Keratinocyte (primary cell): ENCODE results near the gene TYMS.

ENCODE experiments used
- CTCF ChIP-seq, 3 experiments: IDR thresholded peaks in 1 of 3; conservative IDR thresholded peaks in 1 of 3; optimal IDR thresholded peaks in 1 of 3; 2 replicates in 2 of 3; 3 replicates in 1 of 3; pipeline versions ENCODE3 to v1.5.1; 2011; ENCODE audit warnings: low read length in 3 of 3, mild to moderate bottlenecking in 3 of 3, moderate library complexity in 2 of 3, control low read depth in 1 of 3, inconsistent platforms in 1 of 3; ENCODE audit not compliant: insufficient read depth in 2 of 3; ENCODE audit errors: extremely low read depth in 1 of 3
- EZH2 ChIP-seq: IDR thresholded peaks from one replicate; pipeline ENCODE4 v1.6.1; 2012; ENCODE audit warnings: inconsistent platforms, mild to moderate bottlenecking, low read length, moderate library complexity

GRCh38 chr18:708096-708495 is 50.6 kb downstream of the TYMS start:
- no peak for TF ChIP-seq CTCF (optimal IDR thresholded peaks at IDR 0.05 in 1 of 3, IDR thresholded peaks at IDR 0.05 in 1 of 3, conservative IDR thresholded peaks at IDR 0.05 in 1 of 3; ENCODE audit: extremely low read depth in 1 of 3, insufficient read depth in 2 of 3, low read length in 3 of 3)
- no peak for TF ChIP-seq EZH2
